ENCODE results near the gene CCT7. TPM values are rescaled to one million over a fixed set of nuclear protein-coding genes. Genes with fewer than 3 reads are reported as not detected.

The CCT7 gene
- total RNA-seq, 1 experiment from 2014 or later, result 482 TPM

DNA sequence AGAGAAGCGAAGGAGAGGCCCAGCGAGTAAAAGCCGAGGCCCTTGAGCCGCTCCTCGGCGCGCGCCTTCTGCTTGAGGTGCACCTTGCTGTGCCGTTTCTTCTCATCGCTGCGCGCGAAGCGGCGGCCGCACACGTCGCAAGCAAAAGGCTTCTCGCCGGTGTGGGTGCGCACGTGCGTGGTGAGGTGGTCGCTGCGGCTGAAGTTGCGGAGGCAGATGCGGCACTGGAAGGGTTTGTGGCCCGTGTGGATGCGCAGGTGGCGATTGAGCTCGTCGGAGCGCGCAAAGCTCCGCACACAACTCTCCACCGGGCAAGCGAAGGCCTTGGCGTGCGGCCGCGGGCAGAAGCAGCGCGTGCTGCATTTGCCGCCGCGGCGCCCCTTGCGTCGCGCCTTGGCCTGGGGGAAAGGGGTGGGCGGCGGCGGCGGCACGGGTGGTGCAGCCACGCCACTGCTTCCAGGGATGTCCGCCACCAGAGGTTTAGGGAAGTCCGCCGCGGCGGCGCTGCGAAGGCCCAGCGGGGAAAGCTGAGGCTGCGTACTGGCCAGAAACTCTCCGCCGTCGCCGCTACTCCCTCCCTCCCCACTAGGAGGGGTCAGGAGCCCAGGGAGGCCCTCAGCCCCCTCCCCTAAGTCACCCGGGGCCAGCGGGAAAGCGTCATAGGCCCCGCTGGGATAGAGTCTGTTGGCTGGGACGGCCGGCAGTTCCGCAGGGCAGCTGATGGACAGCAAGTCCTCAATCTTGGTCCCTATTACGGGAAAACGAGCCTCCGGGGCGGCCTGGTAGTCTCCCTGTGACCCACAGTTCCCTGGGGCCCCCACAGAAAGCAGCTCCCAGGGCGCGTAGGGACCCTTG, 57.6 kb downstream of the CCT7 start (continued):
- TF ChIP-seq, protein P1, sequence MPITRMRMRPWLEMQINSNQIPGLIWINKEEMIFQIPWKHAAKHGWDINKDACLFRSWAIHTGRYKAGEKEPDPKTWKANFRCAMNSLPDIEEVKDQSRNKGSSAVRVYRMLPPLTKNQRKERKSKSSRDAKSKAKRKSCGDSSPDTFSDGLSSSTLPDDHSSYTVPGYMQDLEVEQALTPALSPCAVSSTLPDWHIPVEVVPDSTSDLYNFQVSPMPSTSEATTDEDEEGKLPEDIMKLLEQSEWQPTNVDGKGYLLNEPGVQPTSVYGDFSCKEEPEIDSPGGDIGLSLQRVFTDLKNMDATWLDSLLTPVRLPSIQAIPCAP (CRISPR knock-in tag; IDR thresholded peaks at IDR 0.05), result peak; percentile 58; the same call in 1 of the 2 replicates
- peak; percentile 54; the same call in 1 of the 2 replicates for TF ChIP-seq ZNF219 (CRISPR knock-in tag; IDR thresholded peaks at IDR 0.05; ENCODE audit: borderline replicate concordance)
- no peak for TF ChIP-seq NFYB (CRISPR knock-in tag; conservative IDR thresholded peaks at IDR 0.05; ENCODE audit: low read depth)
- TF ChIP-seq, protein P2, sequence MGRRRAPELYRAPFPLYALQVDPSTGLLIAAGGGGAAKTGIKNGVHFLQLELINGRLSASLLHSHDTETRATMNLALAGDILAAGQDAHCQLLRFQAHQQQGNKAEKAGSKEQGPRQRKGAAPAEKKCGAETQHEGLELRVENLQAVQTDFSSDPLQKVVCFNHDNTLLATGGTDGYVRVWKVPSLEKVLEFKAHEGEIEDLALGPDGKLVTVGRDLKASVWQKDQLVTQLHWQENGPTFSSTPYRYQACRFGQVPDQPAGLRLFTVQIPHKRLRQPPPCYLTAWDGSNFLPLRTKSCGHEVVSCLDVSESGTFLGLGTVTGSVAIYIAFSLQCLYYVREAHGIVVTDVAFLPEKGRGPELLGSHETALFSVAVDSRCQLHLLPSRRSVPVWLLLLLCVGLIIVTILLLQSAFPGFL (CRISPR knock-in tag; IDR thresholded peaks at IDR 0.05; ENCODE audit: borderline replicate concordance), result no peak
- TF ChIP-seq MYBL2 (CRISPR knock-in tag; IDR thresholded peaks at IDR 0.05), result no peak; the same call in 1 of the 2 replicates
- TF ChIP-seq ZNF671 (CRISPR knock-in tag; IDR thresholded peaks at IDR 0.05), result no peak
- TF ChIP-seq FOXK1 (CRISPR knock-in tag; IDR thresholded peaks at IDR 0.05), result peak; percentile 49; the same call in 1 of the 2 replicates
- TF ChIP-seq, protein P3, sequence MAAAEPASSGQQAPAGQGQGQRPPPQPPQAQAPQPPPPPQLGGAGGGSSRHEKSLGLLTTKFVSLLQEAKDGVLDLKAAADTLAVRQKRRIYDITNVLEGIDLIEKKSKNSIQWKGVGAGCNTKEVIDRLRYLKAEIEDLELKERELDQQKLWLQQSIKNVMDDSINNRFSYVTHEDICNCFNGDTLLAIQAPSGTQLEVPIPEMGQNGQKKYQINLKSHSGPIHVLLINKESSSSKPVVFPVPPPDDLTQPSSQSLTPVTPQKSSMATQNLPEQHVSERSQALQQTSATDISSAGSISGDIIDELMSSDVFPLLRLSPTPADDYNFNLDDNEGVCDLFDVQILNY (CRISPR knock-in tag; IDR thresholded peaks at IDR 0.05), result peak; percentile 29; the same call in 1 of the 2 replicates
- TF ChIP-seq ETV6 (CRISPR knock-in tag; IDR thresholded peaks at IDR 0.05), result 0 out of 2 replicates have a peak, but pooled peaks have one; percentile 32
- TF ChIP-seq ZBTB43 (CRISPR knock-in tag; IDR thresholded peaks at IDR 0.05), result 0 out of 2 replicates have a peak, but pooled peaks have one; percentile 3
- no peak for TF ChIP-seq TEAD4 (CRISPR knock-in tag; IDR thresholded peaks at IDR 0.05)
- no peak for TF ChIP-seq ZNF512 (CRISPR knock-in tag; IDR thresholded peaks at IDR 0.05; ENCODE audit: borderline replicate concordance)
- TF ChIP-seq KAT7 (CRISPR knock-in tag; IDR thresholded peaks at IDR 0.05; ENCODE audit: borderline replicate concordance), result 0 out of 2 replicates have a peak, but pooled peaks have one; percentile 34
- no peak for TF ChIP-seq GABPB1 (CRISPR knock-in tag; IDR thresholded peaks at IDR 0.05)
- TF ChIP-seq TEAD1 (CRISPR knock-in tag; IDR thresholded peaks at IDR 0.05), result peak; percentile 50; the same call in 1 of the 2 replicates
- 0 out of 2 replicates have a peak, but pooled peaks have one; percentile 43 for TF ChIP-seq ATF1 (CRISPR knock-in tag; IDR thresholded peaks at IDR 0.05)
- no peak for TF ChIP-seq SMAD3 (CRISPR knock-in tag; IDR thresholded peaks at IDR 0.05; ENCODE audit: borderline replicate concordance)
- no peak for TF ChIP-seq IRF2 (CRISPR knock-in tag; IDR thresholded peaks at IDR 0.05; ENCODE audit: borderline replicate concordance, low read depth)
- TF ChIP-seq PRRX2 (CRISPR knock-in tag; IDR thresholded peaks at IDR 0.05), result no peak
- TF ChIP-seq, protein P4, sequence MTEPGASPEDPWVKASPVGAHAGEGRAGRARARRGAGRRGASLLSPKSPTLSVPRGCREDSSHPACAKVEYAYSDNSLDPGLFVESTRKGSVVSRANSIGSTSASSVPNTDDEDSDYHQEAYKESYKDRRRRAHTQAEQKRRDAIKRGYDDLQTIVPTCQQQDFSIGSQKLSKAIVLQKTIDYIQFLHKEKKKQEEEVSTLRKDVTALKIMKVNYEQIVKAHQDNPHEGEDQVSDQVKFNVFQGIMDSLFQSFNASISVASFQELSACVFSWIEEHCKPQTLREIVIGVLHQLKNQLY (CRISPR knock-in tag; IDR thresholded peaks at IDR 0.05), result no peak; the same call in 1 of the 2 replicates
- TF ChIP-seq CBFB (CRISPR knock-in tag; IDR thresholded peaks at IDR 0.05; ENCODE audit: low read depth), result no peak
- TF ChIP-seq, protein P5, sequence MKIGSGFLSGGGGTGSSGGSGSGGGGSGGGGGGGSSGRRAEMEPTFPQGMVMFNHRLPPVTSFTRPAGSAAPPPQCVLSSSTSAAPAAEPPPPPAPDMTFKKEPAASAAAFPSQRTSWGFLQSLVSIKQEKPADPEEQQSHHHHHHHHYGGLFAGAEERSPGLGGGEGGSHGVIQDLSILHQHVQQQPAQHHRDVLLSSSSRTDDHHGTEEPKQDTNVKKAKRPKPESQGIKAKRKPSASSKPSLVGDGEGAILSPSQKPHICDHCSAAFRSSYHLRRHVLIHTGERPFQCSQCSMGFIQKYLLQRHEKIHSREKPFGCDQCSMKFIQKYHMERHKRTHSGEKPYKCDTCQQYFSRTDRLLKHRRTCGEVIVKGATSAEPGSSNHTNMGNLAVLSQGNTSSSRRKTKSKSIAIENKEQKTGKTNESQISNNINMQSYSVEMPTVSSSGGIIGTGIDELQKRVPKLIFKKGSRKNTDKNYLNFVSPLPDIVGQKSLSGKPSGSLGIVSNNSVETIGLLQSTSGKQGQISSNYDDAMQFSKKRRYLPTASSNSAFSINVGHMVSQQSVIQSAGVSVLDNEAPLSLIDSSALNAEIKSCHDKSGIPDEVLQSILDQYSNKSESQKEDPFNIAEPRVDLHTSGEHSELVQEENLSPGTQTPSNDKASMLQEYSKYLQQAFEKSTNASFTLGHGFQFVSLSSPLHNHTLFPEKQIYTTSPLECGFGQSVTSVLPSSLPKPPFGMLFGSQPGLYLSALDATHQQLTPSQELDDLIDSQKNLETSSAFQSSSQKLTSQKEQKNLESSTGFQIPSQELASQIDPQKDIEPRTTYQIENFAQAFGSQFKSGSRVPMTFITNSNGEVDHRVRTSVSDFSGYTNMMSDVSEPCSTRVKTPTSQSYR (CRISPR knock-in tag; IDR thresholded peaks at IDR 0.05), result no peak
- TF ChIP-seq, protein P6, sequence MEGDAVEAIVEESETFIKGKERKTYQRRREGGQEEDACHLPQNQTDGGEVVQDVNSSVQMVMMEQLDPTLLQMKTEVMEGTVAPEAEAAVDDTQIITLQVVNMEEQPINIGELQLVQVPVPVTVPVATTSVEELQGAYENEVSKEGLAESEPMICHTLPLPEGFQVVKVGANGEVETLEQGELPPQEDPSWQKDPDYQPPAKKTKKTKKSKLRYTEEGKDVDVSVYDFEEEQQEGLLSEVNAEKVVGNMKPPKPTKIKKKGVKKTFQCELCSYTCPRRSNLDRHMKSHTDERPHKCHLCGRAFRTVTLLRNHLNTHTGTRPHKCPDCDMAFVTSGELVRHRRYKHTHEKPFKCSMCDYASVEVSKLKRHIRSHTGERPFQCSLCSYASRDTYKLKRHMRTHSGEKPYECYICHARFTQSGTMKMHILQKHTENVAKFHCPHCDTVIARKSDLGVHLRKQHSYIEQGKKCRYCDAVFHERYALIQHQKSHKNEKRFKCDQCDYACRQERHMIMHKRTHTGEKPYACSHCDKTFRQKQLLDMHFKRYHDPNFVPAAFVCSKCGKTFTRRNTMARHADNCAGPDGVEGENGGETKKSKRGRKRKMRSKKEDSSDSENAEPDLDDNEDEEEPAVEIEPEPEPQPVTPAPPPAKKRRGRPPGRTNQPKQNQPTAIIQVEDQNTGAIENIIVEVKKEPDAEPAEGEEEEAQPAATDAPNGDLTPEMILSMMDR (IDR thresholded peaks at IDR 0.05), result peak; percentile 15; the same call in 1 of the 2 replicates
- no peak for TF ChIP-seq NR1H2 (CRISPR knock-in tag; IDR thresholded peaks at IDR 0.05)
- TF ChIP-seq ZNF263 (CRISPR knock-in tag; IDR thresholded peaks at IDR 0.05; ENCODE audit: low read depth), result no peak
- TF ChIP-seq CREB1 (CRISPR knock-in tag; IDR thresholded peaks at IDR 0.05), result no peak
- TF ChIP-seq HMGA2 (CRISPR knock-in tag; IDR thresholded peaks at IDR 0.05), result no peak
- TF ChIP-seq GTF2I (CRISPR knock-in tag; conservative IDR thresholded peaks at IDR 0.05), result no peak

All from WTC11 (cell line).